ENCODE data around the gene HRH1. TPM values are rescaled to one million over a fixed set of nuclear protein-coding genes. Genes with fewer than 3 reads are reported as not detected.

HRH1 gene
- total and polyA plus RNA-seq, 2 donors (not counting 3 experiments of a cell fraction or from before 2014, with no cell fraction given), result 16.2 to 21.2 TPM

- Histone ChIP-seq H3K36me3 (ENCODE audit: control insufficient read depth in 2 of 2, extremely low read depth in 1 of 2, insufficient read depth in 2 of 2, low read length in 2 of 2) (peaks cover 0 to 3% of the 10 kb centered on the region in 2 experiments), H3K4me1 (ENCODE audit: control insufficient read depth, extremely low read depth, insufficient read depth, low read length) (peaks cover 35% of the 10 kb centered on the region), H3K79me2 (ENCODE audit: control insufficient read depth, insufficient read depth, low read length) (peaks cover 14% of the 10 kb centered on the region), H3K9me3 (replicated peaks; ENCODE audit: control insufficient read depth, insufficient read depth, low read length) (no peaks in the 10 kb centered on the region), H3K9ac (replicated peaks; ENCODE audit: extremely low read depth, insufficient read depth, low read length) (no peak overlapping the region), H3K27ac (ENCODE audit: insufficient read depth, low read depth, low read length) (no peak overlapping the region), H3K9me1 (replicated peaks; ENCODE audit: control insufficient read depth, extremely low read depth, insufficient read depth, low read length) (no peaks in the 10 kb centered on the region), H2AFZ (ENCODE audit: low read depth, low read length) (no peak overlapping the region), H3K4me2 (ENCODE audit: insufficient read depth, low read length) (no peak overlapping the region), H3K27me3 (ENCODE audit: control insufficient read depth in 2 of 2, insufficient read depth in 2 of 2, low read length in 2 of 2) (no peaks in the 10 kb centered on the region), H4K20me1 (replicated peaks; ENCODE audit: control insufficient read depth, extremely low read depth, insufficient read depth, low read length) (no peaks in the 10 kb centered on the region), H3K4me3 (replicated peaks in 1 of 3; ENCODE audit: insufficient read depth in 1 of 3, low read depth in 1 of 3, low read length in 3 of 3) (no peak overlapping the region)
- TF ChIP-seq POLR2A (IDR thresholded peaks at IDR 0.05; ENCODE audit: low read depth, low read length) (no peak), MYC (IDR thresholded peaks at IDR 0.05; ENCODE audit: low read depth, low read length) (no peak), POLR2AphosphoS5 (IDR thresholded peaks at IDR 0.05; ENCODE audit: insufficient read depth, low read depth, low read length) (no peak), MAX (IDR thresholded peaks at IDR 0.05; ENCODE audit: insufficient read depth, insufficient read length) (no peak), GATA2 (IDR thresholded peaks at IDR 0.05; ENCODE audit: insufficient read depth, insufficient read length, low read depth, low read length) (no peak), EZH2 (IDR thresholded peaks at IDR 0.05; ENCODE audit: borderline replicate concordance, low read depth, low read length, severe bottlenecking) (no peak), FOS (IDR thresholded peaks at IDR 0.05; ENCODE audit: borderline replicate concordance, insufficient read depth, low read length) (no peak)
- TF ChIP-seq, protein P1, sequence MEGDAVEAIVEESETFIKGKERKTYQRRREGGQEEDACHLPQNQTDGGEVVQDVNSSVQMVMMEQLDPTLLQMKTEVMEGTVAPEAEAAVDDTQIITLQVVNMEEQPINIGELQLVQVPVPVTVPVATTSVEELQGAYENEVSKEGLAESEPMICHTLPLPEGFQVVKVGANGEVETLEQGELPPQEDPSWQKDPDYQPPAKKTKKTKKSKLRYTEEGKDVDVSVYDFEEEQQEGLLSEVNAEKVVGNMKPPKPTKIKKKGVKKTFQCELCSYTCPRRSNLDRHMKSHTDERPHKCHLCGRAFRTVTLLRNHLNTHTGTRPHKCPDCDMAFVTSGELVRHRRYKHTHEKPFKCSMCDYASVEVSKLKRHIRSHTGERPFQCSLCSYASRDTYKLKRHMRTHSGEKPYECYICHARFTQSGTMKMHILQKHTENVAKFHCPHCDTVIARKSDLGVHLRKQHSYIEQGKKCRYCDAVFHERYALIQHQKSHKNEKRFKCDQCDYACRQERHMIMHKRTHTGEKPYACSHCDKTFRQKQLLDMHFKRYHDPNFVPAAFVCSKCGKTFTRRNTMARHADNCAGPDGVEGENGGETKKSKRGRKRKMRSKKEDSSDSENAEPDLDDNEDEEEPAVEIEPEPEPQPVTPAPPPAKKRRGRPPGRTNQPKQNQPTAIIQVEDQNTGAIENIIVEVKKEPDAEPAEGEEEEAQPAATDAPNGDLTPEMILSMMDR (IDR thresholded peaks at IDR 0.05; ENCODE audit: extremely low read depth in 1 of 2, insufficient read depth in 1 of 2, low read depth in 1 of 2, low read length in 2 of 2), result no peak
- no peak for FAIRE-seq
- dilution Hi-C loops (cut with MboI; ENCODE audit: extremely low pct_ligation_motif_present, low sequenced_read_pairs), result no loop called here
- CTCF ChIA-PET, result interaction anchor here (1.9 kb wide), 1 partner anchor 20 kb away, joined by 3 read pairs; no protein-coding TSS in a partner anchor
- no TSS peak for BruUV-seq (replicated peaks)
- no peak for DNase-seq (ENCODE audit: low read depth, low spot score)
- POLR2A ChIA-PET, result no interaction called here
- intact Hi-C loops (cut with micrococcal nuclease), result no loop called here
Measured at GRCh38 chr3:11188231-11188630, 33.9 kb downstream of the HRH1 start.
